NCI-H1105 (cell line): ENCODE results near the gene CNFN.
"Not testable (repeated sequence)": the region's sequence is repeated elsewhere in the genome, so short reads cannot be mapped to it uniquely, and the experiment has no call there.

Experiments used
- DNase-seq: peaks from one replicate; lab custom pipeline; 2025; lab: John Stamatoyannopoulos, UW

The CNFN gene

DNA sequence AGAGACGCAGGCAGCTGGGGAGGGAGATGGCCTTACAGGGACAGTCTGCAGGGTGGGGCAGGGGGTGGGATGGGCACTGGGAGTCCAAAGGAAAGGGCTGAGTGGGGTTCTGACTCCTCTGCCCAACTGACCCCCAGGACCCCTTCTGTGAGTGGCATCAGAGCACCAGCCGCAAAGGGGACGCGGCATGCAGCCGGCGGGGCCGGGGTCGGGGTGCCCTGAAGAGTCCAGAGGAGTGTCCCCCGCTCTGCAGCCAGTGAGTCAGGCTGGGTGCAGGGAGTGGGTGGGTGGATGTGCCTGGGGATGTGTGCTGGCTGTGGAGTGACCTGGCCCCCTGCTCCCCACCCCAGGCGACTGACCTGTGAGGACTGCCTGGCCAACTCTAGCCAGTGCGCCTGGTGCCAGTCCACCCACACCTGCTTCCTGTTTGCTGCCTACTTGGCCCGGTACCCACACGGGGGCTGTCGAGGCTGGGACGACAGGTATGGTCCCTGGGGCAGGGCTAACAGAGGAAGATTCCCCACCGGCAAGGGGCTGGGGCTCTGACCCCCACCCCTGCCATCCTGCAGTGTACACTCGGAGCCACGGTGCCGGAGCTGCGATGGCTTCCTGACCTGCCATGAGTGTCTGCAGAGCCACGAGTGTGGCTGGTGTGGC lies 38.9 kb downstream of the CNFN start:
- DNase-seq: no peak

DNA sequence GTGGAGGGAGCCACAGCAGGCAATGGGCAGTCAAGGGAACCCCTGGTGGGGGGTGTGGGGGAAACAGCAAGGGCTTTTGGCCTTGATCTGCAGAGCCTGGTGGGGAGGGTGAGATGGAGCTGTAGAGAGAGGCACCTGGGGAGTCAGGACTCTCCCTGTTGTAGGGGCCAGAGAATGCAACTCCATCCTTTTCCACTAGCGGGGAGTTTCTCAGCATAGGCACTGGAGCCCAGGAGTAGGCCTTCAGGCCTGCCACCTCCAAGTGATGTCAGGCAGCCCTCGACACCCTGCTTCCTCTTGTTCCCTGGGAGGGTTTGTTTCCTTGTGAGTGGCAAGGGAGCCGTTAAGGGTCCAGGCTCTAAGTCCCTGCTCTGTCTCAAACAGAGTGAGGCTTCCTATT lies 39.7 kb downstream of the CNFN start:
- no peak for DNase-seq

DNA sequence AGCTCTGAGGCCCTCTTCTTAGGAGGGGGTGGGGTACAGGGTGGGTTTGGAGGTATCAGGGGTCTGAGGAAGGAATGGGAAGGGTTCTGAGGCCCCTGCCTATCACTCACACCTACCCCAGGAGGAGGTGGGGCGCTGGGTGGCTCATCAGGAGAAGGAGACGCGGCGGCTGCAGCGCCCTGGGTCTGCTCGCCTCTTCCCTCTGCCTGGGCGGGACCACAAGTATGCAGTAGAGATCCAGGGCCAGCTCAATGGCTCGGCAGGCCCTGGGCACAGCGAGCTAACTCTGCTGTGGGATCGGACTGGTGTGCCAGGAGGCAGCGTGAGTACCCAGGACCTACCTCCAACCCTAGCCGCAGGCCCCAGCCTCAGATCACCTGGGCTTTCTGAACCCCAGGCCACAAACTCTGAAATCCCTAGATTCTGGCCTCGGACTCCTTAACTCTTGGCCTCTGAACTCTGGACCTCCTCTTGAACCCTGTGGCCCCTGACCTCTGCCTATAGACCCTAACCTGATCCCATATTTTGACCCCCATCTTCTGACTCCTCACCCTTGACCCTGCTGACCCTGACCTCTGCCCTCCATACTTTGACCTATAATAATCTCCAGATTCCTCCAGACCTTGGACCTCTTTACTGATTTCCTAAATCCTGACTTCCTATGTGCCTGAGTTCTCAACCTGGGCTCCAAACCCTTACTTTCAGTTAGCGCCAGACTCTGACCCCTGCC lies 40.6 kb downstream of the CNFN start:
- no peak for DNase-seq

DNA sequence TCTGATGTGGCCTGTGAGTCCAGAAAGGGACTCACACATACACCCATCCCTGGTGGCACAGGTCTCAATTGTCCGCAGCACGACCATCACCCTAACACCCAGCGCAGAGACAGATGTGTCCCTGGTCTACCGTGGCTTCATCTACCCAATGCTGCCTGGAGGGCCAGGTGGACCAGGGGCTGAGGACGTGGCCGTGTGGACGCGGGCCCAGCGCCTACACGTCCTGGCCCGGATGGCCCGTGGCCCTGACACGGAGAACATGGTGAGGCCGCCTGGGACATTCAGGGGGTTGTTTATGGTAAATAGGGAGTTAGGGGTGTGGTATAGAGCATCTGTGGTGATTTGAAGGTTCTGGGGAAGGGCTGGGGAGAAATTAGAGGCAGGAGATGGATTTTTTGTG lies 41.9 kb downstream of the CNFN start:
- no peak for DNase-seq

DNA sequence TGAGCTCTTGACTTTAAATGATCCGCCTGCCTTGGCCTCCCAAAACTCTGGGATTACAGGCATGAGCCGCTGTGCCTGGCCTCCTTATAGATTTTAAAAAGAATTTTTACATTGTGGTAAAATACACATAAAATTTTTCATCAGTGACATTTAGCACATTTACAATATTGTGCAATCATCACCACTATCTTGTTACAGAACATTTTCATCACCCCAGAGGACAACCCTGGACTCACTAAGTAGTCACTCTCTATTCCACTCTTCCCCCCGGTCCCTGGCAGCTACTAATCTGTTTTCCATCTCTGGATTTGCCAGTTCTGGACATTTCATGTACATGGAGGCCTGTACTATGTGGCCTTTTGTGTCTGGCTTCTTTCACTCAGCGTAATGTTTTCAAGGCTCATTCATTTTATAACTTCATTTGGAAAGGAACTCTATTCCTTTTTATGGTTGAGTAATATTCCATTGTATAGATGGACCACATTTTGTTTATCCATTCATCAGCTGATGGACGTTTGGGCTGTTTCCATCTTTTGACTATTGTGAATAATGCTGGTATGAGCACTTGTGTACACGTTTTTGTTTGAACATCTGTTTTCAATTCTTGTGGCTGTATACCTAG lies 44.8 kb downstream of the CNFN start:
- DNase-seq: no peak

DNA sequence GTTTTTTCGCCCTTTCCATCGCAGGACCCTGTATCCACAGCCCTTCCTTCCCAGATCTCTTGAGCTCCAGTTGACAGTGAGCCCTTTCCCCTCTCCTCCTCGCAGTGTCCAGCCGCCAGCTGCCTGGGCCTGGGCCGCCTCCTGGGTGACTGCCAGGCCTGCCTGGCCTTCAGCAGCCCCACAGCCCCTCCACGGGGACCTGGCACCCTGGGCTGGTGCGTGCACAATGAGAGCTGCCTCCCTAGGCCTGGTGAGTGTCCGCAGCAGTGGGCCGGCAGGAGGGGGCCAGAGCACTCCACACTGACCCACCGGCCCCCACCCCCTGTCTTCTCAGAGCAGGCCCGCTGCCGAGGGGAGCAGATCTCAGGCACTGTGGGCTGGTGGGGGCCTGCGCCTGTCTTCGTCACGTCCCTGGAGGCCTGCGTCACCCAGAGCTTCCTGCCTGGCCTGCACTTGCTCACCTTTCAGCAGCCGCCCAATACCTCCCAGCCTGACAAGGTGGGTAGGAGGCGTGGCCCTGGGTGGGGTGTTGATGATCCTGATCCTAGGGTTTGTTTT lies 45.7 kb downstream of the CNFN start:
- no peak for DNase-seq

DNA sequence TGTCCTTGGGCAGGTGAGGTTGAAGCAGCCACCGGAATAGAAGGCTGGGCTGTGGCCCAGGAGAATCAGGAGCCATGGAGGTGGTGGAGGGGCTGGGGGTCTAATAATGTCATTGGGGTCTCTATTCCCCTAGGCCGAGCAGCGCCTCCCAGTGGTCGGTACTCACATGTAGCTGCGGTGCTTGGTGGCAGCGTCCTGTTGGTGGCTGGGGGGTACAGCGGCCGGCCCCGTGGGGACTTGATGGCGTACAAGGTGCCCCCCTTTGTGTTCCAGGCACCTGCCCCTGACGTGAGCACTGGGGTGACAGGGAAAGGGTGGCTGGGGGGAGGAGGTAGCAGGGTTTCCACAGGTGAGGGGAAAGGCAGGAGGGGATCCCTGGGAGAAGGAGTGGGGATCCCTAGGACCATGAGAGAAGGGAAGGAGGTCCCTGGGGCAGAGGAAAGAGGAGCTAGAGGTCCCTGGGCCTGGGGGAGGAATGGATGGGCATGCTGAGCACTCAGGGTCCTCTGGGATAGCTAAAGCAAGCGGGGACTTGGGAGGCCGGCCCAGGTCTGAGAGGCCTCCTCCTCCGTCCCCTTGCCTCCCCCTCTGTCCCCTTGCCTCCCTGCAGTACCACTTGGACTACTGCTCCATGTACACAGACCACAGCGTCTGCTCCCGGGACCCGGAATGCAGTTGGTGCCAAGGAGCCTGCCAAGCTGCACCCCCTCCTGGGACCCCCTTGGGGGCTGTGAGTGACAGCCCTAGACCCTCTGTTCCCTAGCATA lies 46.6 kb downstream of the CNFN start:
- no peak for DNase-seq

DNA sequence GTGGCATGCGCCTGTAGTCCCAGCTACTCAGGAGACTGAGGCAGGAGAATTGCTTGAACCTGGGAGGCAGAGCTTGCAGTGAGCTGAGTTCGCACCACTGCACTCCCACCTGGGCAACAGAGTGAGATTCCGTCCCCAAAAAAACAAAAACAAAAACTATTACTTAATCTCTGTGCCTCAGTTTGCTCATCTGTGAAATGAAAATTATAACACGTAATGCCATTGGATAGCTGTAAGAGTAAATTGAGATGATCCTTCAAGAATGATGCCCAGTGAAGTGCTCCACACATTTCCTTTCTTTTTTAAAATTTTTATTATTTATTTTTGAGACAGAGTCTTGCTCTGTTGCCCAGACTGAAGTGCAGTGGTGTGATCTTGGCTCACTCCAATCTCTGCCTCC lies 50.2 kb downstream of the CNFN start:
- not testable (repeated sequence) for DNase-seq

DNA sequence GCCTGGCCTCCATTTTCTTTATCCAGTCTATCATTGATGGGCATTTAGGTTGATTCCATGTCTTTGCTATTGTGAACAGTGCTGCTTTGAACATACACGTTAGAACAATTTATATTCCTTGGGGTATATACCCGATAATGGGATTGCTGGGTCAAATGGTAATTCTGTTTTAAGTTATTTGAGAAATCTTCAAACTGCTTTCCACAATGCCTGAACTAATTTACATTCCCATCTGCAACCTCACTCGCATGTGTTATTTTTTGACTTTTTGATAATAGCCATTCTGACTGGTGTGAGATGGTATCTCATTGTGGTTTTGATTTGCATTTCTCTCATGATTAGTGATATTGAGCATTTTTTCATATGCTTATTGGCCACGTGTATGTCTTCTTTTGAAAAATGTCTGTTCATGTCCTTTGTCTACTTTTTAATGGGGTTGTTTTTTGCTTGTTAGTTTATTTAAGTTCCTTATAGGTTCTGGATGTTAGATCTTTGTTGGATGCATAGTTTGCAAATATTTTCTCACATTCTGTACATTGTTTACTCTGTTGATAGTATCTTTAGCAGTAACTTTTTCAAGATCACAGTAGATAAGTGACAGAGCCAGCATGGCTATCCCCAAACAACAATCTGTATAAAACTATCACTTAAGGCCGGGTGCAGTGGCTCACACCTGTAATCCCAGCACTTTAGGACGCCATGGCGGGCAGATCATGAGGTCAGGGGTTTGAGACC lies 50.8 kb downstream of the CNFN start:
- not testable (repeated sequence) for DNase-seq
